ENCODE results near the gene KRT79. TPM values are rescaled to one million over a fixed set of nuclear protein-coding genes. Genes with fewer than 3 reads are reported as not detected.

KRT79 gene
- total and polyA plus RNA-seq, 9 of the 15 experiments (the other 6 are each of a cell fraction or from before 2014, with no cell fraction given), result 0.03 to 2.3 (median 0.23) TPM; not detected in 2

DNA sequence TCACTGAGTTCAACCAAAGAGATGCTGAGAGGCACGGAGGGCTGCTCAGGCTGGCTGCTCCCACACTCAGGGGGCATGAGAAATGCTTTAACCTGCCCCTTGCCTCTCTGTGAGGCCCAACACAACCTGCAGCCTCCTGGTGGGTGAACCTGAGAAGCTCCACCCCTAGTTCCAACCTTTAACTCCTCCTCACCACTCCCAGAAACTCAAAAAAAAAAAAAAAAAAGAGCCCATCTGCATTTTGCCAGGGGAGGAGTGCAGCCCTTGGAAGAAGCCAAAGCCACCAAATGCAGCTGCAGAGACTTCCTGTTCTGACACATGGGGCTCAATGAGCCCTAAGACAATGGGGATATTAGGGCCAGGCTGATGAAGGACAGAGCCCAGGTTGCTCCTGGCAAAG is 29.1 kb downstream of the KRT79 start:
- Histone ChIP-seq H3K4me3 (no peak overlapping the region), H3K4me2 (ENCODE audit: insufficient read depth, low read length) (no peak overlapping the region), H3K27ac (ENCODE audit: extremely low read depth, low read depth, low read length) (no peak overlapping the region), H3K27me3 (ENCODE audit: control insufficient read depth in 2 of 2, insufficient read depth in 2 of 2, low read length in 2 of 2) (peaks cover 19 to 45% of the 10 kb centered on the region in 2 experiments; a peak in 4 of 5 replicates), H3K36me3 (ENCODE audit: control insufficient read depth, insufficient read depth, low read length) (no peaks in the 10 kb centered on the region), H3K9me1 (ENCODE audit: control insufficient read depth, insufficient read depth, low read length) (no peaks in the 10 kb centered on the region), H4K20me1 (replicated peaks; ENCODE audit: control insufficient read depth, insufficient read depth, low read length) (peaks cover 4% of the 10 kb centered on the region; the same call in 1 of the 2 replicates), H3K4me1 (replicated peaks in 1 of 2; ENCODE audit: control insufficient read depth in 2 of 2, insufficient read depth in 2 of 2, low read length in 2 of 2) (no peaks in the 10 kb centered on the region; a peak in 1 of 5 replicates), H3K9ac (ENCODE audit: insufficient read depth in 1 of 2, low read depth in 2 of 2, low read length in 2 of 2) (no peak overlapping the region), H3K79me2 (ENCODE audit: control insufficient read depth, insufficient read depth, low read length) (no peaks in the 10 kb centered on the region), H3K9me3 (replicated peaks; ENCODE audit: control insufficient read depth, insufficient read depth, low read depth, low read length) (no peaks in the 10 kb centered on the region), H2AFZ (ENCODE audit: low read depth, low read length) (no peak overlapping the region)
- 8% methylated on average over 1 of the region's 1 CpG for WGBS (ENCODE audit: insufficient coverage, low coverage, missing lambda C conversion rate)
- intact Hi-C loops (cut with micrococcal nuclease) (no loop called here), in situ Hi-C loops (cut with MboI) (no loop called here)
- DNase-seq (ENCODE audit: extremely low read depth in 1 of 4, low spot score in 3 of 4) (no peak), ATAC-seq (peak; percentile 64), FAIRE-seq (no peak)
- peak; percentile 6; the same call in 1 of the 2 replicates for TF ChIP-seq SPI1 (IDR thresholded peaks at IDR 0.05; ENCODE audit: borderline replicate concordance, low read depth, low read length)
- TF ChIP-seq ZNF384 (IDR thresholded peaks at IDR 0.05; ENCODE audit: low read depth, low read length), result peak; percentile 78
- TF ChIP-seq ETS2 (tag; IDR thresholded peaks at IDR 0.05; ENCODE audit: borderline replicate concordance, poor library complexity, severe bottlenecking), result no peak
- BruUV-seq (replicated peaks), result no TSS peak
- POLR2A ChIA-PET, result interaction anchor here (0.6 kb wide), 1 partner anchor 88 kb away, joined by 3 read pairs; no protein-coding TSS in a partner anchor
- CTCF ChIA-PET (ENCODE audit: low intra/inter-chr PET ratio), result no interaction called here

- intact Hi-C loops (cut with micrococcal nuclease), result no loop called here
- no peak for TF ChIP-seq DNMT1 (IDR thresholded peaks at IDR 0.05)
- no peak for TF ChIP-seq EHMT2 (IDR thresholded peaks at IDR 0.05)
- no peak for TF ChIP-seq TCFL5 (CRISPR knock-in tag; conservative IDR thresholded peaks at IDR 0.05)
- no peak for TF ChIP-seq PHB2 (IDR thresholded peaks at IDR 0.05; ENCODE audit: low read depth)
- BruUV-seq (replicated peaks), result no TSS peak
- no peak for FAIRE-seq
- Histone ChIP-seq H3K36me3 (ENCODE audit: control insufficient read depth, insufficient read depth, low read length) (no peaks in the 10 kb centered on the region), H3K9me1 (ENCODE audit: control insufficient read depth, insufficient read depth, low read length) (no peaks in the 10 kb centered on the region), H3K9ac (ENCODE audit: insufficient read depth in 1 of 2, low read depth in 2 of 2, low read length in 2 of 2) (no peak overlapping the region; a peak in 1 of 4 replicates), H3K27me3 (ENCODE audit: control insufficient read depth in 2 of 2, insufficient read depth in 2 of 2, low read length in 2 of 2) (peaks cover 9 to 25% of the 10 kb centered on the region in 2 experiments; a peak in 4 of 5 replicates), H3K27ac (ENCODE audit: extremely low read depth, low read depth, low read length) (no peak overlapping the region), H3K79me2 (ENCODE audit: control insufficient read depth, insufficient read depth, low read length) (no peaks in the 10 kb centered on the region), H3K9me3 (replicated peaks; ENCODE audit: control insufficient read depth, insufficient read depth, low read depth, low read length) (no peaks in the 10 kb centered on the region), H2AFZ (ENCODE audit: low read depth, low read length) (no peak overlapping the region), H4K20me1 (replicated peaks; ENCODE audit: control insufficient read depth, insufficient read depth, low read length) (peaks cover 4% of the 10 kb centered on the region; the same call in 1 of the 2 replicates), H3K4me3 (no peak overlapping the region), H3K4me2 (ENCODE audit: insufficient read depth, low read length) (no peak overlapping the region), H3K4me1 (replicated peaks in 1 of 2; ENCODE audit: control insufficient read depth in 2 of 2, insufficient read depth in 2 of 2, low read length in 2 of 2) (peaks cover 7 to 18% of the 10 kb centered on the region in 2 experiments; a peak in 4 of 5 replicates)
- in situ Hi-C loops (cut with MboI), result no loop called here
- ATAC-seq, result no peak
- no peak for DNase-seq (ENCODE audit: extremely low read depth in 1 of 4, low spot score in 3 of 4)
- 0% methylated on average over 6 of the region's 6 CpGs for WGBS (ENCODE audit: insufficient coverage, low coverage, missing lambda C conversion rate)
- ChIA-PET CTCF (ENCODE audit: low intra/inter-chr PET ratio) (no interaction called here), POLR2A (interaction anchor here (0.6 kb wide), 1 partner anchor 621 kb away, joined by 3 read pairs; no protein-coding TSS in a partner anchor)
Measured at GRCh38 chr12:52802442-52802841, 31.7 kb downstream of the KRT79 start.

Data from K562 (cell line).